HEK293 (cell line): Measurements from ENCODE around the gene IRX1.
A peak's percentile ranks its signal among the peaks of the same experiment; 100 is the strongest.

Experiments used
- ATF2 ChIP-seq: fragments of 450-650 bp; formaldehyde crosslinking; IDR thresholded peaks from 2 replicates; pipeline ENCODE4 v1.5.1; 2016; ENCODE audit warnings: missing biosample characterization, missing genetic modification characterization, low read depth
- GLIS2 ChIP-seq: fragments of 450-650 bp; formaldehyde crosslinking; IDR thresholded peaks from 2 replicates; pipeline ENCODE4 v1.5.1; 2016; ENCODE audit warnings: missing biosample characterization, missing genetic modification characterization
- PRDM6 ChIP-seq: fragments of 450-650 bp; formaldehyde crosslinking; IDR thresholded peaks from 2 replicates; pipeline ENCODE4 v1.5.1; 2017; ENCODE audit warnings: missing biosample characterization, missing genetic modification characterization
- SALL2 ChIP-seq: fragments of 450-650 bp; formaldehyde crosslinking; IDR thresholded peaks from 2 replicates; pipeline ENCODE4 v1.5.0; 2017; ENCODE audit warnings: missing biosample characterization, mild to moderate bottlenecking, missing genetic modification characterization, borderline replicate concordance
- SCRT1 ChIP-seq: fragments of 450-650 bp; formaldehyde crosslinking; IDR thresholded peaks from 2 replicates; pipeline ENCODE4 v1.5.1; 2016; ENCODE audit warnings: missing biosample characterization, missing genetic modification characterization, borderline replicate concordance
- SCRT2 ChIP-seq: fragments of 450-650 bp; formaldehyde crosslinking; IDR thresholded peaks from 2 replicates; pipeline ENCODE4 v1.5.1; 2016; ENCODE audit warnings: missing biosample characterization, missing genetic modification characterization
- YY1 ChIP-seq: fragments of 450-650 bp; formaldehyde crosslinking; IDR thresholded peaks from 2 replicates; pipeline ENCODE4 v1.5.1; 2018; ENCODE audit warnings: missing biosample characterization, missing genetic modification characterization
- YY2 ChIP-seq: fragments of 450-650 bp; formaldehyde crosslinking; IDR thresholded peaks from 2 replicates; pipeline ENCODE4 v1.5.1; 2016; ENCODE audit warnings: missing biosample characterization, missing genetic modification characterization
- ZBTB26 ChIP-seq: fragments of 450-650 bp; formaldehyde crosslinking; optimal IDR thresholded peaks from 2 replicates; pipeline ENCODE3; 2016; ENCODE audit warnings: missing biosample characterization, mild to moderate bottlenecking, missing genetic modification characterization
- ZFHX2 ChIP-seq: fragments of 450-650 bp; formaldehyde crosslinking; conservative IDR thresholded peaks from 2 replicates; pipeline ENCODE4 v1.5.1; 2016; ENCODE audit warnings: missing biosample characterization, missing genetic modification characterization
- ZNF184 ChIP-seq: fragments of 450-650 bp; IDR thresholded peaks from 2 replicates; pipeline ENCODE4 v1.5.1; 2018; ENCODE audit warnings: missing biosample characterization, mild to moderate bottlenecking, missing genetic modification characterization
- ZNF239 ChIP-seq: fragments of 450-650 bp; formaldehyde crosslinking; IDR thresholded peaks from 2 replicates; pipeline ENCODE4 v1.5.1; 2016; ENCODE audit warnings: missing biosample characterization, missing genetic modification characterization
- ZNF341 ChIP-seq: fragments of 450-650 bp; formaldehyde crosslinking; IDR thresholded peaks from 2 replicates; pipeline ENCODE4; 2016; ENCODE audit warnings: low read depth, missing biosample characterization, missing genetic modification characterization
- ZNF362 ChIP-seq: fragments of 450-650 bp; formaldehyde crosslinking; IDR thresholded peaks from 2 replicates; pipeline ENCODE4 v1.5.1; 2016; ENCODE audit warnings: missing biosample characterization, missing genetic modification characterization
- ZNF366 ChIP-seq: fragments of 450-650 bp; formaldehyde crosslinking; conservative IDR thresholded peaks from 2 replicates; pipeline ENCODE4 v1.5.1; 2016; ENCODE audit warnings: missing biosample characterization, missing genetic modification characterization
- ZNF473 ChIP-seq: fragments of 450-650 bp; formaldehyde crosslinking; IDR thresholded peaks from 2 replicates; pipeline ENCODE4 v1.5.1; 2017; ENCODE audit warnings: missing biosample characterization, missing genetic modification characterization
- ZNF514 ChIP-seq: fragments of 450-650 bp; formaldehyde crosslinking; IDR thresholded peaks from 2 replicates; pipeline ENCODE4 v1.5.1; 2016; ENCODE audit warnings: missing biosample characterization, missing genetic modification characterization
- ZNF548 ChIP-seq: fragments of 450-650 bp; formaldehyde crosslinking; IDR thresholded peaks from 2 replicates; pipeline ENCODE4 v1.5.1; 2016; ENCODE audit warnings: missing biosample characterization, missing genetic modification characterization
- ZNF571 ChIP-seq: fragments of 450-650 bp; formaldehyde crosslinking; IDR thresholded peaks from 2 replicates; pipeline ENCODE4 v1.5.0; 2017; ENCODE audit warnings: missing biosample characterization, missing genetic modification characterization
- ZNF660 ChIP-seq: fragments of 450-650 bp; IDR thresholded peaks from 2 replicates; pipeline ENCODE4 v1.5.1; 2018; ENCODE audit warnings: missing biosample characterization, mild to moderate bottlenecking, missing genetic modification characterization
- ZNF791 ChIP-seq: fragments of 450-650 bp; formaldehyde crosslinking; IDR thresholded peaks from 2 replicates; pipeline ENCODE4 v1.5.1; 2016; ENCODE audit warnings: missing biosample characterization, missing genetic modification characterization
- ZNF792 ChIP-seq: fragments of 450-650 bp; formaldehyde crosslinking; IDR thresholded peaks from 2 replicates; pipeline ENCODE4 v1.5.1; 2016; ENCODE audit warnings: missing biosample characterization, missing genetic modification characterization
- ZSCAN16 ChIP-seq: fragments of 450-650 bp; formaldehyde crosslinking; IDR thresholded peaks from 2 replicates; pipeline ENCODE4 v1.5.1; 2016; ENCODE audit warnings: missing biosample characterization, missing genetic modification characterization
- ZXDB ChIP-seq: fragments of 450-650 bp; formaldehyde crosslinking; IDR thresholded peaks from 2 replicates; pipeline ENCODE4 v1.5.1; 2016; ENCODE audit warnings: missing biosample characterization, missing genetic modification characterization
- TF ChIP-seq, protein P1 (sequence below): fragments of 450-650 bp; formaldehyde crosslinking; IDR thresholded peaks from 2 replicates; pipeline ENCODE4 v1.5.1; 2016; ENCODE audit warnings: missing biosample characterization, missing genetic modification characterization, borderline replicate concordance
- TF ChIP-seq, protein P2 (sequence below): fragments of 450-650 bp; IDR thresholded peaks from 2 replicates; pipeline ENCODE4 v1.5.1; 2018; ENCODE audit warnings: missing biosample characterization, missing genetic modification characterization

The IRX1 gene

GRCh38 chr5:3584724-3585531 is 10.7 kb upstream of the IRX1 start (continued):
- no peak for TF ChIP-seq SALL2
- no peak for TF ChIP-seq ZNF791 (tag by site-specific recombination)
- TF ChIP-seq, protein P1, sequence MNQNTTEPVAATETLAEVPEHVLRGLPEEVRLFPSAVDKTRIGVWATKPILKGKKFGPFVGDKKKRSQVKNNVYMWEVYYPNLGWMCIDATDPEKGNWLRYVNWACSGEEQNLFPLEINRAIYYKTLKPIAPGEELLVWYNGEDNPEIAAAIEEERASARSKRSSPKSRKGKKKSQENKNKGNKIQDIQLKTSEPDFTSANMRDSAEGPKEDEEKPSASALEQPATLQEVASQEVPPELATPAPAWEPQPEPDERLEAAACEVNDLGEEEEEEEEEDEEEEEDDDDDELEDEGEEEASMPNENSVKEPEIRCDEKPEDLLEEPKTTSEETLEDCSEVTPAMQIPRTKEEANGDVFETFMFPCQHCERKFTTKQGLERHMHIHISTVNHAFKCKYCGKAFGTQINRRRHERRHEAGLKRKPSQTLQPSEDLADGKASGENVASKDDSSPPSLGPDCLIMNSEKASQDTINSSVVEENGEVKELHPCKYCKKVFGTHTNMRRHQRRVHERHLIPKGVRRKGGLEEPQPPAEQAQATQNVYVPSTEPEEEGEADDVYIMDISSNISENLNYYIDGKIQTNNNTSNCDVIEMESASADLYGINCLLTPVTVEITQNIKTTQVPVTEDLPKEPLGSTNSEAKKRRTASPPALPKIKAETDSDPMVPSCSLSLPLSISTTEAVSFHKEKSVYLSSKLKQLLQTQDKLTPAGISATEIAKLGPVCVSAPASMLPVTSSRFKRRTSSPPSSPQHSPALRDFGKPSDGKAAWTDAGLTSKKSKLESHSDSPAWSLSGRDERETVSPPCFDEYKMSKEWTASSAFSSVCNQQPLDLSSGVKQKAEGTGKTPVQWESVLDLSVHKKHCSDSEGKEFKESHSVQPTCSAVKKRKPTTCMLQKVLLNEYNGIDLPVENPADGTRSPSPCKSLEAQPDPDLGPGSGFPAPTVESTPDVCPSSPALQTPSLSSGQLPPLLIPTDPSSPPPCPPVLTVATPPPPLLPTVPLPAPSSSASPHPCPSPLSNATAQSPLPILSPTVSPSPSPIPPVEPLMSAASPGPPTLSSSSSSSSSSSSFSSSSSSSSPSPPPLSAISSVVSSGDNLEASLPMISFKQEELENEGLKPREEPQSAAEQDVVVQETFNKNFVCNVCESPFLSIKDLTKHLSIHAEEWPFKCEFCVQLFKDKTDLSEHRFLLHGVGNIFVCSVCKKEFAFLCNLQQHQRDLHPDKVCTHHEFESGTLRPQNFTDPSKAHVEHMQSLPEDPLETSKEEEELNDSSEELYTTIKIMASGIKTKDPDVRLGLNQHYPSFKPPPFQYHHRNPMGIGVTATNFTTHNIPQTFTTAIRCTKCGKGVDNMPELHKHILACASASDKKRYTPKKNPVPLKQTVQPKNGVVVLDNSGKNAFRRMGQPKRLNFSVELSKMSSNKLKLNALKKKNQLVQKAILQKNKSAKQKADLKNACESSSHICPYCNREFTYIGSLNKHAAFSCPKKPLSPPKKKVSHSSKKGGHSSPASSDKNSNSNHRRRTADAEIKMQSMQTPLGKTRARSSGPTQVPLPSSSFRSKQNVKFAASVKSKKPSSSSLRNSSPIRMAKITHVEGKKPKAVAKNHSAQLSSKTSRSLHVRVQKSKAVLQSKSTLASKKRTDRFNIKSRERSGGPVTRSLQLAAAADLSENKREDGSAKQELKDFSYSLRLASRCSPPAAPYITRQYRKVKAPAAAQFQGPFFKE: no peak
- TF ChIP-seq ZNF341 (tag by site-specific recombination): no peak
- TF ChIP-seq ZBTB26 (tag by site-specific recombination): no peak
- TF ChIP-seq SCRT2 (tag by site-specific recombination): peak; percentile 51; the same call in 1 of the 2 replicates
- peak; percentile 87 for TF ChIP-seq ZNF366 (tag by site-specific recombination)
- TF ChIP-seq, protein P2, sequence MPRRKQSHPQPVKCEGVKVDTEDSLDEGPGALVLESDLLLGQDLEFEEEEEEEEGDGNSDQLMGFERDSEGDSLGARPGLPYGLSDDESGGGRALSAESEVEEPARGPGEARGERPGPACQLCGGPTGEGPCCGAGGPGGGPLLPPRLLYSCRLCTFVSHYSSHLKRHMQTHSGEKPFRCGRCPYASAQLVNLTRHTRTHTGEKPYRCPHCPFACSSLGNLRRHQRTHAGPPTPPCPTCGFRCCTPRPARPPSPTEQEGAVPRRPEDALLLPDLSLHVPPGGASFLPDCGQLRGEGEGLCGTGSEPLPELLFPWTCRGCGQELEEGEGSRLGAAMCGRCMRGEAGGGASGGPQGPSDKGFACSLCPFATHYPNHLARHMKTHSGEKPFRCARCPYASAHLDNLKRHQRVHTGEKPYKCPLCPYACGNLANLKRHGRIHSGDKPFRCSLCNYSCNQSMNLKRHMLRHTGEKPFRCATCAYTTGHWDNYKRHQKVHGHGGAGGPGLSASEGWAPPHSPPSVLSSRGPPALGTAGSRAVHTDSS (tag by site-specific recombination): no peak
- TF ChIP-seq ZNF792 (tag by site-specific recombination): no peak
- TF ChIP-seq GLIS2 (tag by site-specific recombination): no peak
- no peak for TF ChIP-seq YY1
- TF ChIP-seq YY2 (tag by site-specific recombination): no peak
- no peak for TF ChIP-seq ZNF362
- TF ChIP-seq ZSCAN16: no peak
- TF ChIP-seq ZNF239 (tag by site-specific recombination): no peak
- TF ChIP-seq SCRT1 (tag by site-specific recombination): no peak
- TF ChIP-seq ATF2 (tag by site-specific recombination): no peak
- no peak; the same call in 1 of the 2 replicates for TF ChIP-seq ZFHX2 (tag by site-specific recombination)
- no peak for TF ChIP-seq ZNF660 (tag by site-specific recombination)
- TF ChIP-seq PRDM6 (tag by site-specific recombination): no peak
- TF ChIP-seq ZNF571 (tag by site-specific recombination): 0 out of 2 replicates have a peak, but pooled peaks have one; percentile 17
- no peak for TF ChIP-seq ZNF514 (tag by site-specific recombination)
- peak; percentile 63; the same call in 1 of the 2 replicates for TF ChIP-seq ZNF473 (tag by site-specific recombination)
- no peak for TF ChIP-seq ZNF548 (tag by site-specific recombination)
- TF ChIP-seq ZNF184 (tag by site-specific recombination): no peak
- no peak for TF ChIP-seq ZXDB
